HCT116 (cell line): ENCODE data around the gene SORCS2. TPM values are rescaled to one million over a fixed set of nuclear protein-coding genes. Genes with fewer than 3 reads are reported as not detected.

ENCODE experiments used
- ATAC-seq: fragments of 200-7000 bp; cut with Tn5 transposase; 2 replicates; pipeline ENCODE4 v1.9.1; 2020; ENCODE audit warnings: mild to moderate bottlenecking, moderate library complexity
- BruUV-seq: library from RNA; stranded (reverse); fragments of 400-500 nt; replicated peaks from 2 replicates; lab custom pipeline; 2021; lab: Mats Ljungman, UMichigan
- CTCF ChIA-PET: fragments of 300-600 bp; sonication (Branson Sonifier 250); formaldehyde crosslinking; loops from one replicate; lab custom pipeline; 2021; ENCODE audit warnings: antibody characterized with exemption; lab: Charles Lee
- POLR2A ChIA-PET: fragments of 300-600, 350-600 bp; sonication (Branson Sonifier 250); formaldehyde crosslinking; loops from one replicate; lab custom pipeline; 2021; ENCODE audit warnings: antibody characterized with exemption; lab: Charles Lee
- RAD21 ChIA-PET, 2 experiments: fragments of 300-600 bp; sonication (Branson Sonifier 250); formaldehyde crosslinking; loops; one replicate each; lab custom pipeline; 2023; ENCODE audit warnings: low total read pairs in 2 of 2; ENCODE audit not compliant: uncharacterized antibody in 2 of 2, unreplicated experiment in 2 of 2, low non-redundant PET in 1 of 2; lab: Charles Lee
- DNase-seq: peaks from one replicate; pipeline ENCODE4 v3.0.0-alpha.2; 2010; ENCODE audit warnings: low read depth, low spot score
- H2AFZ ChIP-seq: fragments of 200-600 bp; shearing (Covaris generic), sonication (generic); 2 replicates; pipeline ENCODE4 v1.6.1; 2017; ENCODE audit warnings: low read depth, mixed run types, mixed read lengths, antibody characterized with exemption, low read length; ENCODE audit not compliant: poor library complexity, severe bottlenecking
- H3K27ac ChIP-seq: 2 replicates; pipeline ENCODE4 v1.5.1; 2012; ENCODE audit warnings: low read depth, low read length
- H3K27me3 ChIP-seq: fragments of 200-600 bp; sonication (generic); 2 replicates; pipeline ENCODE4 v1.6.1; 2016; ENCODE audit warnings: mixed run types, low read length, mixed read lengths; ENCODE audit not compliant: insufficient read depth
- H3K36me3 ChIP-seq, 2 experiments: fragments of 200-500 bp in 1 of 2; fragments of 200-600 bp in 1 of 2; sonication (Bioruptor generic) in 1 of 2; sonication (generic) in 1 of 2; 2 replicates each; pipeline versions ENCODE4 v1.5.1 to v1.6.1; 2014 to 2016; ENCODE audit warnings: low read length in 2 of 2, inconsistent platforms in 1 of 2, mixed read lengths in 1 of 2, mixed run types in 1 of 2; ENCODE audit not compliant: insufficient read depth in 2 of 2, control insufficient read depth in 1 of 2
- H3K4me1 ChIP-seq, 2 experiments: fragments of 200-600 bp in 1 of 2; sonication (generic) in 1 of 2; 2 replicates each; pipeline versions ENCODE4 v1.5.1 to v1.6.1; 2012 to 2017; ENCODE audit warnings: low read length in 2 of 2, inconsistent platforms in 1 of 2, mild to moderate bottlenecking in 1 of 2, mixed read lengths in 1 of 2, mixed run types in 1 of 2, moderate library complexity in 1 of 2; ENCODE audit not compliant: insufficient read depth in 2 of 2, control insufficient read depth in 1 of 2
- H3K4me2 ChIP-seq: fragments of 200-600 bp; sonication (generic); 2 replicates; pipeline ENCODE4 v1.6.1; 2017; ENCODE audit warnings: mixed run types, low read length, mixed read lengths
- H3K4me3 ChIP-seq, 2 experiments: fragments of 200-600 bp in 1 of 2; sonication (generic) in 1 of 2; replicated peaks in 1 of 2; 2 replicates each; pipeline ENCODE4 v1.5.1; 2011 to 2016; ENCODE audit warnings: low read length in 2 of 2, control low read depth in 1 of 2, low read depth in 1 of 2, mild to moderate bottlenecking in 1 of 2, mixed read lengths in 1 of 2, mixed run types in 1 of 2
- H3K79me2 ChIP-seq: fragments of 200-600 bp; sonication (generic); 2 replicates; pipeline ENCODE4 v1.6.1; 2017; ENCODE audit warnings: mild to moderate bottlenecking, mixed run types, low read length, moderate library complexity, mixed read lengths; ENCODE audit not compliant: insufficient read depth
- H3K9ac ChIP-seq: fragments of 200-600 bp; sonication (generic); 2 replicates; pipeline ENCODE4 v1.6.1; 2016; ENCODE audit warnings: low read length, mixed read lengths
- H3K9me2 ChIP-seq: fragments of 200-600 bp; sonication (generic), shearing (Covaris generic); 2 replicates; pipeline ENCODE4 v1.6.1; 2017; ENCODE audit warnings: mixed run types, mild to moderate bottlenecking, moderate library complexity; ENCODE audit not compliant: insufficient read depth
- H3K9me3 ChIP-seq, 2 experiments: fragments of 200-500 bp in 1 of 2; fragments of 200-600 bp in 1 of 2; sonication (Bioruptor generic) in 1 of 2; sonication (generic) in 1 of 2; 2 replicates each; pipeline ENCODE4 v1.6.1; 2014 to 2017; ENCODE audit warnings: low read length in 2 of 2, mixed read lengths in 2 of 2, inconsistent platforms in 1 of 2, low read depth in 1 of 2, mild to moderate bottlenecking in 1 of 2, mixed run types in 1 of 2, moderate library complexity in 1 of 2; ENCODE audit not compliant: control insufficient read depth in 1 of 2, insufficient read depth in 1 of 2
- H4K20me1 ChIP-seq: fragments of 200-600 bp; sonication (generic), shearing (Covaris generic); 2 replicates; pipeline ENCODE4 v1.6.1; 2017; ENCODE audit warnings: mixed run types, mild to moderate bottlenecking, moderate library complexity; ENCODE audit not compliant: insufficient read depth
- CBX3 ChIP-seq: IDR thresholded peaks from 2 replicates; pipeline ENCODE4 v1.6.1; 2012; ENCODE audit warnings: low read depth
- CEBPB ChIP-seq: IDR thresholded peaks from 2 replicates; pipeline ENCODE4 v1.6.1; 2012; ENCODE audit warnings: low read depth
- CTCF ChIP-seq, 3 experiments: fragments of 200-600 bp in 1 of 3; sonication (generic) in 1 of 3; IDR thresholded peaks in 2 of 3; conservative IDR thresholded peaks in 1 of 3; 2 replicates each; pipeline ENCODE4 v1.5.1; 2012 to 2017; ENCODE audit warnings: low read depth in 2 of 3, low read length in 2 of 3, antibody characterized with exemption in 1 of 3, borderline replicate concordance in 1 of 3, control low read depth in 1 of 3, mild to moderate bottlenecking in 1 of 3, mixed read lengths in 1 of 3, mixed run types in 1 of 3, moderate library complexity in 1 of 3; ENCODE audit not compliant: insufficient read depth in 1 of 3
- EGR1 ChIP-seq: IDR thresholded peaks from 2 replicates; pipeline ENCODE4 v1.6.1; 2012; ENCODE audit warnings: low read depth
- ELF1 ChIP-seq: IDR thresholded peaks from 2 replicates; pipeline ENCODE4 v1.6.1; 2012; ENCODE audit warnings: low read depth, borderline replicate concordance
- EZH2phosphoT487 ChIP-seq: fragments of 200-600 bp; IDR thresholded peaks from 2 replicates; pipeline ENCODE4 v1.6.1; 2018; ENCODE audit warnings: antibody characterized with exemption, borderline replicate concordance
- FOSL1 ChIP-seq: IDR thresholded peaks from 2 replicates; pipeline ENCODE4 v1.6.1; 2012; ENCODE audit warnings: low read depth
- POLR2AphosphoS5 ChIP-seq: IDR thresholded peaks from 2 replicates; pipeline ENCODE4 v1.6.1; 2011; ENCODE audit warnings: mild to moderate bottlenecking, low read depth, low read length, moderate library complexity
- RAD21 ChIP-seq: IDR thresholded peaks from 2 replicates; pipeline ENCODE4 v1.6.1; 2012; ENCODE audit warnings: low read depth, mild to moderate bottlenecking
- REST ChIP-seq: IDR thresholded peaks from 2 replicates; pipeline ENCODE4 v1.6.1; 2012; ENCODE audit warnings: low read depth
- SRF ChIP-seq: IDR thresholded peaks from 2 replicates; pipeline ENCODE4 v1.6.1; 2012; ENCODE audit warnings: low read depth
- TCF7L2 ChIP-seq: IDR thresholded peaks from 2 replicates; pipeline ENCODE4 v1.7.0; 2011; ENCODE audit warnings: borderline replicate concordance, inconsistent platforms; ENCODE audit not compliant: insufficient read depth, insufficient read length; ENCODE audit errors: extremely low read depth
- ZBTB33 ChIP-seq: IDR thresholded peaks from 2 replicates; pipeline ENCODE4 v1.6.1; 2011; ENCODE audit warnings: mild to moderate bottlenecking, low read length, moderate library complexity; ENCODE audit not compliant: insufficient replicate concordance; ENCODE audit errors: extremely low read depth
- ZFX ChIP-seq: fragments of 450-650 bp; IDR thresholded peaks from 2 replicates; pipeline ENCODE4 v1.6.1; 2017
- intact Hi-C: fragments of 100-400 bp; cut with micrococcal nuclease; formaldehyde crosslinking; loops from 2 replicates; pipeline ENCODE4 v1.10.0; 2022
- total RNA-seq: library from RNA; stranded (reverse); gene quantifications from one replicate; pipeline ENCODE4 v1.2.1, GENCODE V29; 2021; ENCODE audit not compliant: unreplicated experiment

Gene SORCS2
- total RNA-seq, 1 experiment from 2014 or later = 0.37 TPM

- TF ChIP-seq CTCF (IDR thresholded peaks at IDR 0.05 in 2 of 3, conservative IDR thresholded peaks at IDR 0.05 in 1 of 3; ENCODE audit: borderline replicate concordance in 1 of 3, insufficient read depth in 1 of 3, low read depth in 2 of 3, low read length in 2 of 3) (no peak), TCF7L2 (no peak), RAD21 (no peak), EGR1 (no peak), SRF (no peak), POLR2AphosphoS5 (no peak)
Measured at GRCh38 chr4:7278071-7278765, 85.9 kb downstream of the SORCS2 start (continued).

- DNase-seq (no peak), ATAC-seq (no peak)
- no peak overlapping the region for H2AFZ ChIP-seq
- ChIA-PET CTCF (no interaction called here), RAD21 (no interaction called here), POLR2A (no interaction called here)
- peaks cover 21% of the 10 kb centered on the region; the same call in 1 of the 2 replicates for H3K27me3 ChIP-seq
- H3K27ac ChIP-seq = no peak overlapping the region
- no peaks in the 10 kb centered on the region for H3K79me2 ChIP-seq
- intact Hi-C loops = no loop called here
- H3K4me1 ChIP-seq = peaks cover 0 to 6% of the 10 kb centered on the region in 2 experiments; a peak in 1 of 4 replicates
- H3K4me3 ChIP-seq = no peak overlapping the region
- no peaks in the 10 kb centered on the region for H3K36me3 ChIP-seq
- H3K9me2 ChIP-seq = no peaks in the 10 kb centered on the region
- no TSS peak for BruUV-seq
- H4K20me1 ChIP-seq = no peaks in the 10 kb centered on the region
- H3K4me2 ChIP-seq = no peak overlapping the region
- no peak overlapping the region for H3K9ac ChIP-seq
- no peaks in the 10 kb centered on the region for H3K9me3 ChIP-seq
- TF ChIP-seq ZBTB33 = no peak
- TF ChIP-seq CEBPB = no peak
- TF ChIP-seq CBX3 = no peak
- TF ChIP-seq CTCF (IDR thresholded peaks at IDR 0.05 in 2 of 3, conservative IDR thresholded peaks at IDR 0.05 in 1 of 3; ENCODE audit: borderline replicate concordance in 1 of 3, insufficient read depth in 1 of 3, low read depth in 2 of 3, low read length in 2 of 3) = no peak
- no peak for TF ChIP-seq ZFX
- no peak for TF ChIP-seq SRF
- TF ChIP-seq REST = no peak
- TF ChIP-seq FOSL1 = no peak
- TF ChIP-seq ELF1 = no peak
- TF ChIP-seq EZH2phosphoT487 = no peak
Measured at GRCh38 chr4:7278981-7279380, 86.6 kb downstream of the SORCS2 start.
